Neuronal stem cell (in vitro differentiated cells): ENCODE measurements around the gene ZFPL1.
"Not testable (repeated sequence)": the region's sequence is repeated elsewhere in the genome, so short reads cannot be mapped to it uniquely, and the experiment has no call there.

Source experiments
- DNase-seq: peaks from one replicate; pipeline ENCODE4 v3.0.0-alpha.2; 2013; ENCODE audit warnings: low spot score
- H2AFZ ChIP-seq: one replicate; pipeline ENCODE4 v1.6.1; 2013; ENCODE audit warnings: mild to moderate bottlenecking, low read length, inconsistent platforms
- H2AK5ac ChIP-seq: 2 replicates; pipeline ENCODE4 v1.6.1; 2013; ENCODE audit warnings: low read depth, mild to moderate bottlenecking, inconsistent platforms, low read length, moderate library complexity, mixed read lengths
- H2BK120ac ChIP-seq: 2 replicates; pipeline ENCODE4 v1.6.1; 2013; ENCODE audit warnings: low read depth, mild to moderate bottlenecking, inconsistent platforms, low read length, moderate library complexity, mixed read lengths
- H2BK12ac ChIP-seq: one replicate; pipeline ENCODE4 v1.6.1; 2013; ENCODE audit warnings: low read length, inconsistent platforms
- H2BK15ac ChIP-seq: 2 replicates; pipeline ENCODE4 v1.6.1; 2013; ENCODE audit warnings: mild to moderate bottlenecking, low read length, inconsistent platforms, mixed read lengths
- H2BK5ac ChIP-seq: one replicate; pipeline ENCODE4 v1.6.1; 2013; ENCODE audit warnings: inconsistent platforms, mild to moderate bottlenecking, low read length, moderate library complexity
- H3K14ac ChIP-seq: one replicate; pipeline ENCODE4 v1.6.1; 2013; ENCODE audit warnings: low read length, inconsistent platforms
- H3K18ac ChIP-seq: 2 replicates; pipeline ENCODE4 v1.6.1; 2013; ENCODE audit warnings: low read length, inconsistent platforms
- H3K23ac ChIP-seq: 2 replicates; pipeline ENCODE4 v1.6.1; 2013; ENCODE audit warnings: low read depth, mild to moderate bottlenecking, mixed read lengths, low read length, inconsistent platforms; ENCODE audit not compliant: poor library complexity
- H3K27ac ChIP-seq: replicated peaks from 3 replicates; pipeline ENCODE4 v1.5.1; 2013; ENCODE audit warnings: low read length, inconsistent platforms
- H3K27me3 ChIP-seq, 3 experiments: 2 replicates each; pipeline ENCODE4 v1.6.1; 2013; ENCODE audit warnings: low read length in 3 of 3, mild to moderate bottlenecking in 2 of 3, inconsistent platforms in 1 of 3, low read depth in 1 of 3, mixed read lengths in 1 of 3, moderate library complexity in 1 of 3; ENCODE audit not compliant: control insufficient read depth in 3 of 3, insufficient read depth in 3 of 3
- H3K36me3 ChIP-seq, 2 donors: replicated peaks in 1 of 2; 2 replicates each; pipeline ENCODE4 v1.6.1; 2013; ENCODE audit warnings: low read length in 2 of 2; ENCODE audit not compliant: control insufficient read depth in 2 of 2, insufficient read depth in 2 of 2
- H3K4ac ChIP-seq: 2 replicates; pipeline ENCODE4 v1.6.1; 2013; ENCODE audit warnings: inconsistent platforms, mild to moderate bottlenecking, low read length, moderate library complexity
- H3K4me1 ChIP-seq, 2 donors: 1 replicate in 1 of 2; 2 replicates in 1 of 2; pipeline ENCODE4 v1.6.1; 2013; ENCODE audit warnings: low read length in 2 of 2, low read depth in 1 of 2; ENCODE audit not compliant: control insufficient read depth in 2 of 2, insufficient read depth in 1 of 2
- H3K4me2 ChIP-seq: one replicate; pipeline ENCODE4 v1.6.1; 2013; ENCODE audit warnings: mild to moderate bottlenecking, low read length, inconsistent platforms; ENCODE audit not compliant: insufficient read depth, poor library complexity, severe bottlenecking
- H3K4me3 ChIP-seq, 2 donors: 2 replicates each; pipeline ENCODE4 v1.5.1; 2013; ENCODE audit warnings: low read length in 2 of 2, mild to moderate bottlenecking in 2 of 2, inconsistent platforms in 1 of 2, moderate library complexity in 1 of 2
- H3K79me1 ChIP-seq: one replicate; pipeline ENCODE4 v1.6.1; 2013; ENCODE audit warnings: low read depth, mild to moderate bottlenecking, inconsistent platforms, low read length, moderate library complexity
- H3K9ac ChIP-seq: one replicate; pipeline ENCODE4 v1.6.1; 2013; ENCODE audit warnings: mild to moderate bottlenecking, low read depth, low read length, inconsistent platforms; ENCODE audit not compliant: poor library complexity
- H3K9me3 ChIP-seq, 2 donors: replicated peaks in 1 of 2; 2 replicates each; pipeline versions ENCODE3 to v1.6.1; 2013; ENCODE audit warnings: low read length in 2 of 2, mild to moderate bottlenecking in 2 of 2, inconsistent platforms in 1 of 2, low read depth in 1 of 2, mixed read lengths in 1 of 2, moderate library complexity in 1 of 2; ENCODE audit not compliant: control insufficient read depth in 2 of 2, insufficient read depth in 1 of 2
- H4K8ac ChIP-seq: one replicate; pipeline ENCODE4 v1.6.1; 2013; ENCODE audit warnings: low read depth, mild to moderate bottlenecking, inconsistent platforms, low read length, moderate library complexity
- H4K91ac ChIP-seq: one replicate; pipeline ENCODE4 v1.6.1; 2013; ENCODE audit warnings: low read length, low read depth, mild to moderate bottlenecking, inconsistent platforms; ENCODE audit not compliant: poor library complexity
- WGBS, 2 donors: extraction: QIAGEN DNeasy Blood & Tissue Kit; methylation state at CpG; one replicate each; pipeline ENCODE4 v1.1.7; 2013; ENCODE audit warnings: missing lambda C conversion rate in 2 of 2, mixed read lengths in 1 of 2; ENCODE audit not compliant: insufficient read length in 2 of 2, insufficient replicate concordance in 1 of 2; ENCODE audit errors: extremely low coverage in 2 of 2; 5-methylcytosine and 5-hydroxymethylcytosine counted together

ZFPL1 gene

DNA sequence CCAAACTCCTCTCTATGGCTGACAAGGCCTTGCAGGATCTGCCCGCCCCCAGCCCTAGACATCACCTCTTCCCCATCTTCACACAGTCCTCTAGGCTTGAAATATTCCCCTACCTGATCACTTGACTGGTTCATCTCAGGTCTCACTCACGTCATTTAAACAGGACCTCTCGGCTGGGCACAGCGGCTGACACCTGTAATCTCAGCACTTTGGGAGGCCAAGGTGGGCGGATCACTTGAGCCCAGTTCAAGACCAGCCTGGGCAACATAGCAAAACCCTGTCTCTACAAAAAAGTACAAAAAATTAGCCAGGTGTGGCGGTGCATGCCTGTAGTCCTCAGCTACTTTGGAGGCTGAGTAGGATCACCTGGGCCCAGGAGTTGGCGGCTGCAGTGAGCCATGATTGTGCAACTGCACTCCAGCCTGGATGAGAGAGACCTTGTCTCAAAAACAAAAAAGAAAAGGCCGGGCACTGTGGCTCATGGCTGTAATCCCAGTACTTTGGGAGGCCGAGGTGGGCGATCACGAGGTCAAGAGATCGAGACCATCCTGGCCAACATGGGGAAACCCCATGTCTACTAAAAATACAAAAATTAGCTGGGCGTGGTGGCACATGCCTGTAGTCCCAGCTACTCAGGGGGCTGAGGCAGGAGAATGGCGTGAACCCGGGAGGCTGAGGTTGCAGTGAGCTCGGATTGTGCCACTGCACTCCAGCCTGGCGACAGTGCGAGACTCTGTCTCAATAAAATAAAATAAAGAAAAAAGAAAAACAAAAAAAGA lies 35.1 kb downstream of the ZFPL1 start:
- not testable (repeated sequence) for H3K9ac ChIP-seq, H2AFZ ChIP-seq, H3K9me3 ChIP-seq, H3K23ac ChIP-seq, H3K27me3 ChIP-seq, H3K18ac ChIP-seq, H4K8ac ChIP-seq, H2BK5ac ChIP-seq, H3K4me3 ChIP-seq, H3K14ac ChIP-seq, H2BK15ac ChIP-seq, H4K91ac ChIP-seq, H3K4ac ChIP-seq, DNase-seq, H3K27ac ChIP-seq, H2BK12ac ChIP-seq, H2AK5ac ChIP-seq, H3K4me2 ChIP-seq, H2BK120ac ChIP-seq
- WGBS, 2 donors: no CpG with 5 or more reads among the region's 18 CpGs
- Histone ChIP-seq H3K79me1 (peaks cover 12% of the 10 kb centered on the region), H3K36me3 (peaks cover 19 to 64% of the 10 kb centered on the region in 2 donors), H3K4me1 (peaks cover 6 to 14% of the 10 kb centered on the region in 2 donors)

DNA sequence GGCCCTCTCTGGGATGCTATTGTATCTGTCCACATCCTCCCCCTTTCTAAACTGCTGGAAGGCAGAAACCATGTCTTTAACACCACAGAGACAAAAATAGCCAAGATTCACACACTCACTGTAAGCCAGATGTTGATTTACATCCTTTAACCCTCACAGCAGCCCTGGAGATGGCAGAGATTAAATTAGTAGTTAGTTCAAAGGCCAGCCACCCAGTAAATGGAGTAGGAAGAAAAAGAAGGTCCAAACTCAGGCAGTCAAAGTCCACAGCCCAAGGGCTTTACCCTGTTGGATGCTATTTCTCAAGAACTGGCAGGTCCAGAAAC lies 35.6 kb downstream of the ZFPL1 start:
- H3K79me1 ChIP-seq: peaks cover 14% of the 10 kb centered on the region
- H2AFZ ChIP-seq: no peak overlapping the region
- H2BK12ac ChIP-seq: no peak overlapping the region
- no peak overlapping the region for H3K4me2 ChIP-seq
- no peak overlapping the region for H3K9ac ChIP-seq
- H3K23ac ChIP-seq: no peak overlapping the region
- H2BK5ac ChIP-seq: no peak overlapping the region
- H2AK5ac ChIP-seq: no peak overlapping the region
- no peaks in the 10 kb centered on the region for H3K9me3 ChIP-seq
- H3K14ac ChIP-seq: no peak overlapping the region
- no peak overlapping the region for H3K18ac ChIP-seq
- no peak overlapping the region for H4K8ac ChIP-seq
- no peaks in the 10 kb centered on the region for H3K27me3 ChIP-seq
- H3K4me3 ChIP-seq: no peak overlapping the region
- peaks cover 6 to 14% of the 10 kb centered on the region in 2 donors for H3K4me1 ChIP-seq
- peaks cover 19 to 64% of the 10 kb centered on the region in 2 donors for H3K36me3 ChIP-seq
- H4K91ac ChIP-seq: no peak overlapping the region
- no peak overlapping the region for H3K27ac ChIP-seq
- no peak overlapping the region for H3K4ac ChIP-seq
- H2BK15ac ChIP-seq: no peak overlapping the region
- H2BK120ac ChIP-seq: no peak overlapping the region
- DNase-seq: no peak

DNA sequence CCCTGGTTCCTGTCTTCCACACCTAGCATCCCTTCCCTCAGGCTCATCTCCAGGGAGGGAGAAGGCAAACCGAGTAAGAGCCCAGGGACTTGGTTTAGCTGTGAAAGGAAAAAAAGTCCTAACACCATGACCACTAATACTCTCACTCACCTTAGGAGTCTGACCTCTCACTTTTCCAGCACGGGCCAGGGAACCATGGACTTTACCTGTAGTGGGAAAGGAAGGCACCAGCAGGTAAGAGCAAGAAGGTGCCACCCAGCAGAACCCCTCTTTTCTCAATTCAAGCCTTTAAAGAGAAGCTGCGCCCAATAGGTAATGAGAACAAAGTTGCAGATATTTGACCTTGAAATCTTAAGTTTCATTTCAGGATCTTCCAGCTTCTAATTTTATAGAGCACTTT lies 36.8 kb downstream of the ZFPL1 start:
- no peaks in the 10 kb centered on the region for H3K27me3 ChIP-seq
- H3K14ac ChIP-seq: no peak overlapping the region
- no peak overlapping the region for H2BK15ac ChIP-seq
- no peak overlapping the region for H2BK120ac ChIP-seq
- H2BK12ac ChIP-seq: no peak overlapping the region
- H3K4me3 ChIP-seq: peak overlapping the region in 1 of 2 donors; percentile 73
- no peak overlapping the region for H3K18ac ChIP-seq
- H4K91ac ChIP-seq: no peak overlapping the region
- DNase-seq: no peak
- no CpG with 5 or more reads among the region's 3 CpGs for WGBS, 2 donors
- H3K36me3 ChIP-seq: peaks cover 23 to 64% of the 10 kb centered on the region in 2 donors
- H3K4ac ChIP-seq: no peak overlapping the region
- H3K27ac ChIP-seq: no peak overlapping the region
- no peak overlapping the region for H2BK5ac ChIP-seq
- H3K23ac ChIP-seq: no peak overlapping the region
- H3K79me1 ChIP-seq: peaks cover 12% of the 10 kb centered on the region
- H3K9me3 ChIP-seq: no peaks in the 10 kb centered on the region
- no peak overlapping the region for H2AFZ ChIP-seq
- H3K9ac ChIP-seq: no peak overlapping the region
- no peak overlapping the region for H2AK5ac ChIP-seq
- H3K4me2 ChIP-seq: no peak overlapping the region
- peaks cover 6 to 14% of the 10 kb centered on the region in 2 donors for H3K4me1 ChIP-seq
- H4K8ac ChIP-seq: no peak overlapping the region

DNA sequence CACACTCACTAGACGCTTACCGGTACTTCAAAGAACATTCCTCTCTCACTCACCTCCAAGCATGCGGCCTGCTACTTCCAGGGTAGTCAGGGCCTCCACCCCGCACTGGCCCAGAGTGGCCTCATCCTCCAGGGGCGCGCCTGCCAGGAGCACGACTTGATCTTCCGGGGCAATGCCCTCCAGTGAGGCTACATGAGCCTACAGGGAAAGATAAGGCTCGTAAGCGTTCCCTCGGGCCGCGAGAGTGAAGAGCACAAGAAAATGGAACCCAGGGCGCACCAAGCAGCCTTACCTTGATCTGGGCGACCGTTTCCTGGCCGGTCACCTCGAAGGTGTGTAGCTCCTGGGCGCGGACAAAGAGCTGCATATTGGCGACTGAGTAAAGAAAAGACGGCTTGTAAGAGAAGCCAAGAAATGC lies 37.4 kb downstream of the ZFPL1 start:
- no CpG with 5 or more reads among the region's 22 CpGs for WGBS, 2 donors
- no peak for DNase-seq
- H3K23ac ChIP-seq: no peak overlapping the region

More for the DNA sequence above, 37.4 kb downstream of the ZFPL1 start:
- Histone ChIP-seq H2BK120ac (no peak overlapping the region), H4K91ac (no peak overlapping the region), H3K14ac (no peak overlapping the region), H3K79me1 (peaks cover 7% of the 10 kb centered on the region), H3K4me3 (peak overlapping the region; percentile 73 to 84), H2BK5ac (no peak overlapping the region), H3K4ac (no peak overlapping the region), H2AK5ac (peak overlapping the region; percentile 13), H2BK12ac (no peak overlapping the region), H3K36me3 (peaks cover 26 to 64% of the 10 kb centered on the region in 2 donors), H4K8ac (no peak overlapping the region), H3K4me2 (peak overlapping the region; percentile 70), H2BK15ac (no peak overlapping the region), H3K18ac (no peak overlapping the region), H3K4me1 (peaks cover 6 to 13% of the 10 kb centered on the region in 2 donors), H3K27ac (no peak overlapping the region), H3K9me3 (no peaks in the 10 kb centered on the region), H2AFZ (peak overlapping the region; percentile 80), H3K9ac (peak overlapping the region; percentile 96), H3K27me3 (no peaks in the 10 kb centered on the region)
